Activated CD8-positive, alpha-beta memory T cell treated with anti-CD3 and anti-CD28 coated beads for 48 hours (primary cell): Measurements from ENCODE around the gene PIEZO1.

Source experiments
- DNase-seq, 3 experiments: peaks; one replicate each; pipeline ENCODE4 v3.0.0-alpha.2; 2020; ENCODE audit warnings: low read depth in 2 of 3, low spot score in 2 of 3

PIEZO1 gene

GRCh38 chr16:88723507-88723887 is 61.5 kb downstream of the PIEZO1 start:
- no peak for DNase-seq

GRCh38 chr16:88722784-88723506 is 62.1 kb downstream of the PIEZO1 start:
- DNase-seq, result no peak

- DNase-seq, result no peak
These were observed 62.9 kb downstream of the PIEZO1 start for GRCh38 chr16:88721815-88722755.

- no peak for DNase-seq
These were observed 63.8 kb downstream of the PIEZO1 start for GRCh38 chr16:88721236-88721635.

GRCh38 chr16:88720396-88720970 is 64.5 kb downstream of the PIEZO1 start:
- no peak for DNase-seq

GRCh38 chr16:88719933-88720296 is 65.1 kb downstream of the PIEZO1 start:
- no peak for DNase-seq

GRCh38 chr16:88719267-88719932 is 65.6 kb downstream of the PIEZO1 start:
- DNase-seq, result no peak

GRCh38 chr16:88718178-88718577 is 66.8 kb downstream of the PIEZO1 start:
- DNase-seq, result no peak

GRCh38 chr16:88716601-88717001 is 68.4 kb downstream of the PIEZO1 start:
- no peak for DNase-seq

GRCh38 chr16:88716201-88716600 is 68.8 kb downstream of the PIEZO1 start:
- no peak for DNase-seq

GRCh38 chr16:88715312-88716190 is 69.5 kb downstream of the PIEZO1 start:
- no peak for DNase-seq

GRCh38 chr16:88714420-88715302 is 70.4 kb downstream of the PIEZO1 start:
- no peak for DNase-seq

GRCh38 chr16:88713568-88714419 is 71.2 kb downstream of the PIEZO1 start:
- no peak for DNase-seq

GRCh38 chr16:88713054-88713453 is 72.0 kb downstream of the PIEZO1 start:
- no peak for DNase-seq

GRCh38 chr16:88712362-88712979 is 72.5 kb downstream of the PIEZO1 start:
- DNase-seq, result no peak

GRCh38 chr16:88711750-88712340 is 73.2 kb downstream of the PIEZO1 start:
- DNase-seq, result no peak

GRCh38 chr16:88710556-88710955 is 74.5 kb downstream of the PIEZO1 start:
- DNase-seq, result no peak
